ENCODE measurements around the gene GXYLT1.
"Not testable (repeated sequence)": the region's sequence is repeated elsewhere in the genome, so short reads cannot be mapped to it uniquely, and the experiment has no call there.

Gene GXYLT1

GRCh38 chr12:42143452-42144157 lies 1.1 kb downstream of the GXYLT1 start:
- DNase-seq, result peak; percentile 13

GRCh38 chr12:42141981-42142606 lies 2.6 kb downstream of the GXYLT1 start:
- DNase-seq, result no peak

GRCh38 chr12:42140901-42141300 lies 3.8 kb downstream of the GXYLT1 start:
- DNase-seq, result no peak

- peak; percentile 53 for DNase-seq
Measured at GRCh38 chr12:42135259-42135814, 9.3 kb downstream of the GXYLT1 start.

- DNase-seq, result no peak
Measured at GRCh38 chr12:42130672-42131402, 13.8 kb downstream of the GXYLT1 start.

GRCh38 chr12:42129595-42130204 lies 15.0 kb downstream of the GXYLT1 start:
- DNase-seq, result peak; percentile 69

GRCh38 chr12:42128888-42129287 lies 15.8 kb downstream of the GXYLT1 start:
- DNase-seq, result no peak

- DNase-seq, result no peak
Measured at GRCh38 chr12:42128327-42128726, 16.3 kb downstream of the GXYLT1 start.

- no peak for DNase-seq
Measured at GRCh38 chr12:42126963-42127362, 17.7 kb downstream of the GXYLT1 start.

- no peak for DNase-seq
Measured at GRCh38 chr12:42125388-42125767, 19.3 kb downstream of the GXYLT1 start.

GRCh38 chr12:42124764-42125387 lies 19.8 kb downstream of the GXYLT1 start:
- DNase-seq, result no peak

GRCh38 chr12:42119085-42119633 lies 25.5 kb downstream of the GXYLT1 start:
- no peak for DNase-seq

- no peak for DNase-seq
Measured at GRCh38 chr12:42118136-42118879, 26.4 kb downstream of the GXYLT1 start.

- DNase-seq, result no peak
Measured at GRCh38 chr12:42109031-42109430, 35.6 kb downstream of the GXYLT1 start.

GRCh38 chr12:42106791-42107190 lies 37.9 kb downstream of the GXYLT1 start:
- DNase-seq, result not testable (repeated sequence)

GRCh38 chr12:42104784-42105183 lies 39.9 kb downstream of the GXYLT1 start:
- DNase-seq, result no peak

- DNase-seq, result no peak
Measured at GRCh38 chr12:42104087-42104486, 40.6 kb downstream of the GXYLT1 start.

GRCh38 chr12:42103155-42103554 lies 41.5 kb downstream of the GXYLT1 start:
- DNase-seq, result no peak

- no peak for DNase-seq
Measured at GRCh38 chr12:42102720-42103119, 42.0 kb downstream of the GXYLT1 start.

- DNase-seq, result no peak
Measured at GRCh38 chr12:42099433-42099832, 45.2 kb downstream of the GXYLT1 start.

GRCh38 chr12:42097971-42098370 lies 46.7 kb downstream of the GXYLT1 start:
- DNase-seq, result peak; percentile 88

- peak; percentile 35 for DNase-seq
Measured at GRCh38 chr12:42094277-42094676, 50.4 kb downstream of the GXYLT1 start.
